ENCODE measurements around the gene SENP3. TPM values are rescaled to one million over a fixed set of nuclear protein-coding genes. Genes with fewer than 3 reads are reported as not detected.

The SENP3 gene
- total RNA-seq, 2 experiments from 2014 or later, result 77.6 to 100 TPM

DNA sequence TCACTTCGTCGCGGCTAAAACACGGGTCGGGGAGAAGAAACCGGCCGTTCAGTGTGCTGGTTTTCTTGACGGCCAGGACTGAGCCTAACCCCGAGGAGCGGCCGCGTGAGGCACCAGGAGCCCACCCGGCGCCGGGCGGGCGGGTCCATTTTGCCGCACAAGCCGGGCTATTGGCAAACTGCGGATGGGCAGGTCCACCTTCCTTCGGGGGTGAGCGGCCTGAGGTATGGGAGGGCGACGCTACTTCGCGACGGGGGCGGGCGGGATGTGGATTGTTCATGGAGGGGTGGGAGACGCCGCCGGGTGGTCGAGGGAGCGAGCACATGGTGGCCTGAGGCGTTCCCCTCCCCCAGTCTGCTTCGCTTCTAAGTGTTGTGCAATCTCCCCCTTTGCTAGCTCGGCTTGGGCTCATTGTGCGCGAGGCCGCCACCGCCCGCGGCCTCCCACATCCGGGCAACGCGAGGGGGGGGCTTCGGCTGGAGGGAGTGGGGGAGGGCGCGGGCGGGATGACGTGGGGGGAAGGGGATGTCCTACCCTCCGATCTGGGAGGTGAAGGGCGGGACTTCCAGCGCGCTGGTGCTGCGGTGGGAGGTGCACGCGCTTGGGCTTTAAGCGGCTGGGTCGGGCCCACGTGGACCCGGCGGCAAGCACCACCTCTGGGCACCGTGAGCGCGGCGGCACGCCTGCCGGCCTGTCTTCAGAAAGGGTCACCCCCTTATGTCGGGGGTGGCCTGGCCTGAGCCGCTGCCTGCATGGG lies 11.8 kb downstream of the SENP3 start:
- Histone ChIP-seq H3K36me3 (ENCODE audit: insufficient read depth, low read length) (peaks cover 91% of the 10 kb centered on the region), H3K27ac (ENCODE audit: low read depth, low read length, poor library complexity, severe bottlenecking) (peak overlapping the region; percentile 94), H4K20me1 (ENCODE audit: insufficient read depth, low read length) (peaks cover 33% of the 10 kb centered on the region), H3K4me1 (ENCODE audit: insufficient read depth, low read length, poor library complexity, severe bottlenecking) (peaks cover 54% of the 10 kb centered on the region), H3K4me3 (ENCODE audit: low read depth, low read length, poor library complexity, severe bottlenecking) (peak overlapping the region; percentile 99), H3K9me2 (ENCODE audit: insufficient read depth, low read length) (no peaks in the 10 kb centered on the region), H2AFZ (ENCODE audit: low read length) (no peak overlapping the region), H3K4me2 (ENCODE audit: low read length) (peak overlapping the region; percentile 88), H3K9me3 (ENCODE audit: low read length) (no peaks in the 10 kb centered on the region), H3K79me2 (ENCODE audit: insufficient read depth, low read depth, low read length) (peaks cover 46% of the 10 kb centered on the region)
- TF ChIP-seq CTCF (conservative IDR thresholded peaks at IDR 0.05; ENCODE audit: low read length) (no peak), EZH2phosphoT487 (IDR thresholded peaks at IDR 0.05; ENCODE audit: borderline replicate concordance, low read depth, low read length) (no peak)
- ChIA-PET CTCF (ENCODE audit: unreplicated experiment) (no interaction called here), POLR2A (interaction anchor here (0.6 to 1.2 kb wide), 4 partner anchors 10 to 13 kb away, joined by 3 to 5 read pairs (median 3); partner anchors contain the start of gene MPDU1)
- intact Hi-C loops (cut with micrococcal nuclease; ENCODE audit: unreplicated experiment), result loop anchor here (1.0 to 5.0 kb wide), 4 partner anchors 41 to 331 kb away; partner anchors contain the start of genes FXR2, GABARAP, TP53 and WRAP53
- peak; percentile 92 for DNase-seq (ENCODE audit: low spot score)
- BruUV-seq (replicated peaks), result no TSS peak

DNA sequence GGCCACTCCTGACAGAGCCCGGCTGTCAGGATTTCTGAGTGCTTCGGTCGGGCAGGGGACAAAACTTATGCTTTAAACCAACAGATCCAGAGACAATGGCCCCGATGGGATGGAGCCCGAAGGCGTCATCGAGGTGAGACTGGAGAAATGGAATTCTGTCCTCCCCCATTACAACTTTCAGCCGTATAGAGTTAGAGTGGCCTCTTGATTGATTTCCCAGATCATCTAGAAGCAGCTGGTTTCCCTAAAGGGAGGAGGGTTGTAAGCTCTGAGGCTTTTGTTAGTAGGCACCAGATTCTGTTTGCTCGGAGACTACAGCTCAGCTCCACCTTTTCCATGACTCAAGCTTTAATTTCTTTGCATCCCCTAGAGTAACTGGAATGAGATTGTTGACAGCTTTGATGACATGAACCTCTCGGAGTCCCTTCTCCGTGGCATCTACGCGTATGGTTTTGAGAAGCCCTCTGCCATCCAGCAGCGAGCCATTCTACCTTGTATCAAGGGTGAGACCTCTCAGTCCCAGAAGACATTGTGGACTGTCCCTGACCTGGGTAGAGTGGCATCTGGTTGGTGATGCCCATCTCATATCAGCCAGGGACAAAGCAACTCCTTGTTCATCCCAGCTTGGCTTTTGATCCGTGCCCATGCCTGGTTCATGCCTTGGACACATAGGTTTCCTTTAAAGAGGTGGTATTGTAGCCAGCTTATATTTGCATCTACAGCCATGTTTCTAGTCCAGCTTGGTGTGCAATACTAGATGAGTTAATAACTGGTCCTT lies 12.6 kb downstream of the SENP3 start:
- BruUV-seq (replicated peaks), result no TSS peak
- CTCF ChIA-PET (ENCODE audit: unreplicated experiment), result no interaction called here

More for the DNA sequence above, 12.6 kb downstream of the SENP3 start:
- H2AFZ ChIP-seq (ENCODE audit: low read length), result no peak overlapping the region
- no peak for TF ChIP-seq EZH2phosphoT487 (IDR thresholded peaks at IDR 0.05; ENCODE audit: borderline replicate concordance, low read depth, low read length)
- no peak for TF ChIP-seq CTCF (conservative IDR thresholded peaks at IDR 0.05; ENCODE audit: low read length)
- POLR2A ChIA-PET, result interaction anchor here (0.6 to 1.2 kb wide), 3 partner anchors 9 to 13 kb away, joined by 3 to 5 read pairs (median 3); partner anchors contain the start of gene MPDU1
- peak overlapping the region; percentile 88 for H3K4me2 ChIP-seq (ENCODE audit: low read length)
- peaks cover 33% of the 10 kb centered on the region for H4K20me1 ChIP-seq (ENCODE audit: insufficient read depth, low read length)
- H3K36me3 ChIP-seq (ENCODE audit: insufficient read depth, low read length), result peaks cover 92% of the 10 kb centered on the region
- peak overlapping the region; percentile 94 for H3K27ac ChIP-seq (ENCODE audit: low read depth, low read length, poor library complexity, severe bottlenecking)
- H3K4me1 ChIP-seq (ENCODE audit: insufficient read depth, low read length, poor library complexity, severe bottlenecking), result peaks cover 63% of the 10 kb centered on the region
- H3K4me3 ChIP-seq (ENCODE audit: low read depth, low read length, poor library complexity, severe bottlenecking), result peak overlapping the region; percentile 99
- H3K9me3 ChIP-seq (ENCODE audit: low read length), result no peaks in the 10 kb centered on the region
- intact Hi-C loops (cut with micrococcal nuclease; ENCODE audit: unreplicated experiment), result loop anchor here (5.0 kb wide), 3 partner anchors 113 to 332 kb away; partner anchors contain the start of genes GABARAP, TP53 and WRAP53
- no peak for DNase-seq (ENCODE audit: low spot score)
- H3K9me2 ChIP-seq (ENCODE audit: insufficient read depth, low read length), result no peaks in the 10 kb centered on the region
- H3K79me2 ChIP-seq (ENCODE audit: insufficient read depth, low read depth, low read length), result peaks cover 46% of the 10 kb centered on the region
